ENCODE measurements around the gene CYB561D2.

Gene CYB561D2

DNA sequence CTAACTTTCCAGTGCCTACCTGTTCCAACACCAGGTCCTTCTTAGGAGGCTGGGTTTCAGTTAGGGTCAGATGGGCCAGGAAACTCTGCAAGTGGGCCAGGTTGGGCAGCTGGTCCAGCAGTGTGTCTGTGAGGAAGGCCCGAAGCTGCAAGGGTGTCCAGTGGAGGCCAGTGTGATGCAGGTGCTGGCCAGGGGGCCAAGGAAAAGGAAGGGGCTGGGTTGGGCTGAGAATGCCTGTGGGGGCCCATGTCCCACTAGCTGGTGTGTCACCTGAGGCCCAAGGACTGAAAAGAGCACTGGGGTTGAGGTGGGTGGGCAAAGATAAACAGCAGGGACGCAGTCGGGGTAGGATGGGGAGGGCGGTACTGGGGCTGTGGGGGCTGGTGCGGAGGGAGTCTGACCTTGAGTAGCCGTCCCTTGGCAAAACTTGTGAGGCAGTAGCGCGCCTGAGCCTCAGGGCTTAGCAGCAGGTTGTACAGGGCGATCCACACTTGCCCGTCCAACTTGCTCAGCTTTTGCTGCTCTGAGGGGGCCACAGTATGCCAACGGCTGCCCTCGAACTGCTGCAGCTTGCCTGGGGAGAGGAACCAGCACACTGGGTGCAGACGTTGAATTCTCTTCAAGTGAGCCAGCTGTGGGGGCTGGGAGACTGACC, 8.5 kb upstream of the CYB561D2 start:
- DNase-seq, result no peak

- DNase-seq, result no peak
These were observed 7.6 kb upstream of the CYB561D2 start for GRCh38 chr3:50342813-50343633.

DNA sequence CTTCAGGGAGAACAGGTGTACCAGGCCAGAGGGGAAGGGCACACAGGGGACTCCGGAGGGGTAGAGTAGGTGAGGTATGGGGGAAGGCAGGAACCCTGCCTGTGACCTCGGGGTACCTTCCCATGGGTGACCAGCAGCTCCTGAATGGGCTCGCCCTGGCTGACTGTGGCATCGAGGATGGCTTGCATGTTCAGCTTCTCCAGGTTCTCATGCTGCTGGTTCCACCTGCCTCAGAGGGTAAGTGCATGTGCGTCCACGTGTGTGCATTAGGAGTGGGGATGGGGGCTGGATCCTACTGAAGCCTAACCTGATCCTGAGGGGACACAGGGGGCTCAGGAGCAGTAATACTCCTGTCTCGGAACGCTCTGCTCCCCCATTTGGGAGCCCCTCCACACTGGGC, 5.7 kb upstream of the CYB561D2 start:
- no peak for DNase-seq

- peak; percentile 5 for DNase-seq
These were observed 5.0 kb upstream of the CYB561D2 start, which contains the start of gene ZMYND10 for GRCh38 chr3:50345586-50346234. Gene ZMYND10, minus strand, starts transcription at chr3:50345732. Its CDS starts 153 bp downstream, at chr3:50345579.

GRCh38 chr3:50347187-50347813, 3.4 kb upstream of the CYB561D2 start:
- DNase-seq, result peak; percentile 46

- DNase-seq, result no peak
These were observed 492 bp upstream of the CYB561D2 start for GRCh38 chr3:50350213-50350526.

DNA sequence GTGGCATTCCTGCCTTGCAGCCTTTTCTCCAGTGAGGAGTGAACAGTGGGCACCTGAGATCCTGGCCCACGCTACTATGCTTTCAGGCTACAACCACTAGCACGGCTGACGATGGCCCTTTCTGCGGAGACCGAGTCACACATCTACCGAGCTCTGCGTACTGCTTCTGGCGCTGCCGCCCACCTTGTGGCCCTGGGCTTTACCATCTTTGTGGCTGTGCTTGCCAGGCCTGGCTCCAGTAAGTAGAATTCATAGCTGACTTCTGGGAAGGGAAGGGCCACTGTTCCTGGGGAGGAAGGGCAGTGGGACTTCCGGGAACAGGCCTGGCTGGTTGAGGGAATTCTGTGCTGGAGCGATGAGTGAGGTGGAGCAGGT, 648 bp downstream of the CYB561D2 start:
- no peak for DNase-seq

GRCh38 chr3:50352781-50353180, 2.1 kb downstream of the CYB561D2 start:
- DNase-seq, result no peak

GRCh38 chr3:50353245-50354004, 2.8 kb downstream of the CYB561D2 start:
- no peak for DNase-seq

GRCh38 chr3:50354186-50354764, 3.6 kb downstream of the CYB561D2 start:
- DNase-seq, result no peak

- DNase-seq, result no peak
These were observed 4.2 kb downstream of the CYB561D2 start for GRCh38 chr3:50354850-50355249.

DNA sequence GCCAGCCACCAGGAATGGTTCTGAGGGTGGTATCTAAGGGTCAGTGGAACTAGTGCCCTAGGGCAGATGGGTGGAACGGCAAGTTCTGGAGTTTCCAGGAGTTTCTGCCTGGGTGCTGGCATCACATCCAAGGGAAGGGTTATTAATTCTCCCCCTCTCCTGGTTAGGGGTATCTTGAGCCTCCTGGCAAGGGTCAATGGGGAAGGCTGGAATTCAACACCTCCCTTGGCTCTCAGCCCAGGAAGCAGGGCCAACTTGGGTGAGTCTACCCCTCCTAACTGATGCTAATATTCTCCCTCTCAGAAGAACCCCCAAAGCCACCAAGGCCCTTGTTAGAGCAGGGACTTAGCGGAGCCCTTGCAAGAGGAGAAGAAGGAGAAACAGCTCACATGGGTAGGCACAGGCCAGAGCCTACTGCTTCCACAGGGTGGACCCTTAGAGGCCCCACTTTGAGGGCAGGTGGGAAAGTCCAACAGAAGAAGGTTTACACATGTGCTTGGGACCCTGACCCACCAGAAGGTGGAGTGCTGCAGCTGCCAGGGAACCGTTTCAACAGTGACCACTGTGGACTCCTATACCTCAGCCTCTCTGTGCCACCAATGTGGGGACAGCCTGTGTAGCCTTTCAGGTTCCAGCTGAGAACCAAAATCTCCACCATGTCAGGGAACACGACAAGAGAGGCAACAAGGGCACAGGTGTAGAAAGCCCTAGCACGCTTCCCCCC, 5.3 kb downstream of the CYB561D2 start:
- no peak for DNase-seq

- no peak for DNase-seq
These were observed 5.9 kb downstream of the CYB561D2 start for GRCh38 chr3:50356553-50356952.

- no peak for DNase-seq
These were observed 6.8 kb downstream of the CYB561D2 start for GRCh38 chr3:50357481-50357880.

DNA sequence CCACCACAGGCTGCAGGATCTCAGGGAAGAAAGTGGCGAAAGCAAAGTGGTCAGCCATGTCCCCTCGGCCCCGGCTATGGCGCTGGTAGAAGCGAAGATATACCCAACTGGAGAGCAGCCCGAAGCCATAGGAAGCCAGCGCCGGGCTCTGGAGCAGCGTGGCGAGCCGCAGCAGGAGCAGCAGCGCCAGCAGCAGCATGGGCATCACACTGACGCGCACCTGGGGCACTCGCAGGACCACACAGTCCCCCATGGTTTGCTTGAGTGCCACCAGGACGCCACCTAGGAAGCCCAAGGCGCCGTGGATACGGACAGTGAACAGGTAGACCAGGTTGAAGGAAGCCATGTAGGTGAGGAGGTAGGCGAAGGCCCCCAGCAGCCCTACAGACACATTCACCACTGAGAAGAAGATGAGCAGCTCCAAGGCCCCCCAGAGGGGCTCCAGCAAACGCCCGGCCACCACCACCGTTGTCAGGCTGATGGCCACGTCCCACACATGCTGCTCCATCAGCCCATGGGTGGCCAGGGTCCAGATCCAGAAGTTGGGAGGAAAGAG, 7.8 kb downstream of the CYB561D2 start:
- DNase-seq, result no peak

GRCh38 chr3:50358911-50359759, 8.5 kb downstream of the CYB561D2 start, which contains the start of gene TMEM115:
Gene TMEM115, minus strand, starts transcription at chr3:50359521. Its CDS starts 458 bp downstream, at chr3:50359063.
- peak; percentile 85 for DNase-seq

DNA sequence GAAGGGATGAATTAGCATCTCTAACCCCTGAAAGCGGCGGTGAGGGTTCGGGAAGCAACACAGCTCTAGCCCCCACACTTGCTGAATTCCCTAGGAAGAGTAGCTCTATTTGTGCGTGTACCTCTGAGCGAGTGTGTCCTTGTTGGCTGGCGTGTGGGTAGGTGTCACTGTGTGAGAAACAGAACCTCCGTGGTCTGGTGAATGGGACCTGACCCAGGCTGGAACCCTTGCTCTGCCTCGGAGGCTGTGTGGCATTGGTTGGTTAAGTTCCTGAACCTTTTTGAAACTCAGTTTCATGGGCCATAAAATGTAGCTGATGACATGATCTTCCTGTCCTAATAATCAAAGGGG, 9.1 kb downstream of the CYB561D2 start:
- DNase-seq, result no peak

DNA sequence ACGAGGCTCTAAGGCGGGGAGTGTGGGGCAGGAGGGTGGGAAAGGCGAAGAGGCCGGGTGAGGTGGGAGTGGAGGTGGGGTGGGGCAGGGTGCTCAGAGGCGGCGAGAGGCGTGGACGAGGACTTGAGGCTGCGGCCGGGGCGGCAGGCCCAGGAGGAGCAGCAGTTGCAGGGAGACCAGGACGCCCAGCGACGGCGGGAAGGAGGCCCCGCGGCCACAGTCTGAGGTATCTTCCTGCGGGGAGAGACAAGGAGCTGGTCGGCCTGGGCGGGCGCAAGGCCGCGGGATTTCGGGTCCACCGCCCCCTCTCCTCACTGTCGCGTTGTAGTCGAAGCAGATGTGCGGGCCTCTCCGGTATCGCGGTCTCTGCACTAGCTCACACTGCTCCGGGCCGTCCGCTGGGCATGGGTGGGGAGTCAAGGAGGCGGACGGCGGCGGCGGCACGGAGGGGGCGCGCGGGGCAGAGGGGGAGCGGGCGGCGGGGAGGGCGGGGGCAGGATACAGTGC, 14.0 kb downstream of the CYB561D2 start:
- DNase-seq, result no peak

DNA sequence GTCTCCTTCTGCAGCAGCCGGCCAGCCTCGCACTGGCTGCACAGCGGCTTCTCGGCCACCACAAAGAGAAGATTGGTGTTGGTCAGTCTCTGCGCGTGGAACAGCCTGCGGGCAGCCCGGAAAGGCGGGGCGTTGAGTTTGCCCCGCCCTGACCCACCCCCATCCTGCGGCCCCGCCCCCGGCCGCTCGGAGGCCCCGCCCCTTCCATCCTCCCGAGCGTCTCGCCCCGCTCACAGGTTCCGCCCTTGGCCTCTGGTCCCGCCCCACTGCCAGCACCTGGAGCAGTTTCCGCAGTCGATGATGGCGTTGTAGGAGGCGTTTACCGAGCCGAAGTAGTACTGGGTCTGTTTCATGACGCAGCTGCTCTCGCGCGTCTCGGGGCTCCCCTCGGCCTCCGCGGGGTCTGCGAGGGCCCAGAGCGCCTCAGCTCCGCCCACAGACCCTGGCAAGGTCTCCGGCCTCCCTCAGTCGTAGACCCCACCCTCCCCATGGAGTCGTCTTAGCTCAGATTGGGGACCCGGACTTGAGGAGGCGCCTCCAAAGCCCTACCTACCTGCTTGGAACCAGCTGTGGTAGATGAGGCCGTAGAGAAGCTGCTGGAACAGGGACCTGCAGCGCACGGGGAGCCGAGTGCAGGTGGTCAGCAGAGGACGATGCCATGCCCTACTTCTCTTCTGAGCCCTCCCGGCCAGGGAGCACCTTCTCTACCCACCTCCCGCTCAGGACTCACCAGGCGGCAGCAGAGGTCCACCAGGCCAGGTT, 14.6 kb downstream of the CYB561D2 start:
- DNase-seq, result peak; percentile 67

All from COR-L47 (cell line).